Liver (tissue), 9 donors: Measurements from ENCODE around the gene RABGGTA. TPM values are rescaled to one million over a fixed set of nuclear protein-coding genes. Genes with fewer than 3 reads are reported as not detected.

Experiments
- DNase-seq: peaks from one replicate; pipeline ENCODE4 v3.0.0-alpha.2; 2017; ENCODE audit warnings: low spot score
- H3K27ac ChIP-seq, 2 donors: one replicate each; pipeline ENCODE4 v1.7.0; 2013; ENCODE audit warnings: inconsistent platforms in 2 of 2, low read length in 2 of 2, control low read depth in 1 of 2, low read depth in 1 of 2, mild to moderate bottlenecking in 1 of 2
- H3K27me3 ChIP-seq, 4 donors: one replicate each; pipeline versions ENCODE4 v1.6.1 to v1.7.0; 2013; ENCODE audit warnings: low read length in 3 of 4, inconsistent platforms in 1 of 4, mild to moderate bottlenecking in 1 of 4, moderate library complexity in 1 of 4; ENCODE audit not compliant: control insufficient read depth in 4 of 4, insufficient read depth in 4 of 4
- H3K36me3 ChIP-seq, 4 donors: one replicate each; pipeline versions ENCODE4 v1.6.1 to v1.7.0; 2013; ENCODE audit warnings: low read length in 3 of 4, mild to moderate bottlenecking in 3 of 4, low read depth in 1 of 4, moderate library complexity in 1 of 4; ENCODE audit not compliant: control insufficient read depth in 4 of 4, insufficient read depth in 3 of 4
- H3K4me1 ChIP-seq, 4 donors: one replicate each; pipeline versions ENCODE4 v1.6.1 to v1.7.0; 2013; ENCODE audit warnings: low read length in 3 of 4, mild to moderate bottlenecking in 3 of 4, moderate library complexity in 1 of 4; ENCODE audit not compliant: control insufficient read depth in 4 of 4, insufficient read depth in 4 of 4
- H3K4me3 ChIP-seq, 3 donors: one replicate each; pipeline versions ENCODE4 v1.6.1 to v1.7.0; 2013; ENCODE audit warnings: low read length in 3 of 3, control low read depth in 1 of 3, low read depth in 1 of 3, mild to moderate bottlenecking in 1 of 3
- H3K9ac ChIP-seq, 2 donors: one replicate each; pipeline ENCODE4 v1.7.0; 2013; ENCODE audit warnings: low read length in 2 of 2, mild to moderate bottlenecking in 2 of 2, moderate library complexity in 2 of 2, control low read depth in 1 of 2, low read depth in 1 of 2
- H3K9me3 ChIP-seq, 4 donors: one replicate each; pipeline versions ENCODE4 v1.6.1 to v1.7.0; 2013; ENCODE audit warnings: low read length in 3 of 4; ENCODE audit not compliant: control insufficient read depth in 4 of 4
- ATF3 ChIP-seq: IDR thresholded peaks from 2 replicates; pipeline ENCODE4 v1.6.1; 2016; ENCODE audit warnings: antibody characterized with exemption
- CTCF ChIP-seq: fragments of 150-350 bp; IDR thresholded peaks from 2 replicates; pipeline ENCODE4 v1.5.1; 2017; ENCODE audit warnings: improper control_type of control experiment, low read depth, low read length; ENCODE audit not compliant: missing input control
- FOXA1 ChIP-seq: IDR thresholded peaks from 2 replicates; pipeline ENCODE4 v1.6.1; 2016; ENCODE audit warnings: antibody characterized with exemption
- FOXA2 ChIP-seq: IDR thresholded peaks from 2 replicates; pipeline ENCODE4 v1.6.1; 2016; ENCODE audit warnings: antibody characterized with exemption
- GABPA ChIP-seq, 2 donors: IDR thresholded peaks in 1 of 2; conservative IDR thresholded peaks in 1 of 2; 2 replicates each; pipeline ENCODE4 v1.6.1; 2016; ENCODE audit warnings: antibody characterized with exemption in 2 of 2, mild to moderate bottlenecking in 1 of 2, moderate library complexity in 1 of 2
- HNF4A ChIP-seq, 2 donors: conservative IDR thresholded peaks; 2 replicates each; pipeline ENCODE4 v1.6.1; 2016; ENCODE audit warnings: antibody characterized with exemption in 2 of 2, mild to moderate bottlenecking in 2 of 2
- HNF4G ChIP-seq: IDR thresholded peaks from 2 replicates; pipeline ENCODE4 v1.6.1; 2016; ENCODE audit warnings: antibody characterized with exemption
- JUND ChIP-seq, 2 donors: IDR thresholded peaks; 2 replicates each; pipeline ENCODE4 v1.6.1; 2016; ENCODE audit warnings: antibody characterized with exemption in 2 of 2
- MAX ChIP-seq: IDR thresholded peaks from 2 replicates; pipeline ENCODE4 v1.6.1; 2016; ENCODE audit warnings: antibody characterized with exemption
- REST ChIP-seq: IDR thresholded peaks from 2 replicates; pipeline ENCODE4 v1.6.1; 2016; ENCODE audit warnings: antibody characterized with exemption, mild to moderate bottlenecking
- RXRA ChIP-seq, 2 donors: IDR thresholded peaks; 2 replicates each; pipeline ENCODE4 v1.6.1; 2017 to 2018; ENCODE audit warnings: antibody characterized with exemption in 2 of 2, mild to moderate bottlenecking in 1 of 2
- SP1 ChIP-seq: IDR thresholded peaks from 2 replicates; pipeline ENCODE4 v1.6.1; 2018; ENCODE audit warnings: antibody characterized with exemption, mild to moderate bottlenecking
- TAF1 ChIP-seq: conservative IDR thresholded peaks from 2 replicates; pipeline ENCODE4 v1.6.1; 2016; ENCODE audit warnings: antibody characterized with exemption, mild to moderate bottlenecking
- ZBTB33 ChIP-seq: IDR thresholded peaks from 2 replicates; pipeline ENCODE4 v1.6.1; 2016; ENCODE audit warnings: antibody characterized with exemption
- WGBS: extraction: QIAGEN DNeasy Blood & Tissue Kit; methylation state at CpG from one replicate; pipeline ENCODE4 v1.1.7; 2013; 5-methylcytosine and 5-hydroxymethylcytosine counted together
- polyA plus RNA-seq, 2 donors: library from polyadenylated mRNA; stranded (reverse) in 1 of 2; unstranded in 1 of 2; fragments of 200-250 nt in 1 of 2; fragments of >200 nt in 1 of 2; fragmentation: Nextera tagmentation in 1 of 2; extraction: Ambion mirVana in 1 of 2; gene quantifications; one replicate each; pipeline versions ENCODE4 v1.2.1 to v1.2.3, GENCODE V29; 2013 to 2015
- total RNA-seq, 2 donors: library from RNA; depleted of rRNA; stranded (reverse); fragments of >200 nt; gene quantifications; one replicate each; pipeline ENCODE4 v1.2.3, GENCODE V29; 2014
- donor health status: healthy.
- donor health status: healthy.
- donor health status: healthy.
- donor health status: healthy.
- donor health status: healthy.

RABGGTA gene
- total and polyA plus RNA-seq, 4 donors, result 7.5 to 19.7 (median 13.2) TPM

GRCh38 chr14:24238123-24238522, 33.3 kb downstream of the RABGGTA start:
- Histone ChIP-seq H3K9ac (no peak overlapping the region), H3K27me3 (no peaks in the 10 kb centered on the region), H3K27ac (no peak overlapping the region), H3K9me3 (no peaks in the 10 kb centered on the region), H3K4me3 (no peak overlapping the region), H3K36me3 (peaks cover 10 to 57% (median 47%) of the 10 kb centered on the region in 4 donors), H3K4me1 (peaks cover 8 to 49% (median 36%) of the 10 kb centered on the region in 4 donors)
- no peak for DNase-seq
- TF ChIP-seq FOXA2 (no peak), TAF1 (no peak), ATF3 (no peak), GABPA (IDR thresholded peaks at IDR 0.05 in 1 of 2, conservative IDR thresholded peaks at IDR 0.05 in 1 of 2) (no peak), MAX (no peak), ZBTB33 (no peak), REST (no peak), JUND (IDR thresholded peaks at IDR 0.05) (no peak), HNF4G (no peak), SP1 (no peak)
- 92% methylated on average over 5 of the region's 5 CpGs for WGBS

GRCh38 chr14:24237463-24237955, 33.9 kb downstream of the RABGGTA start:
- no peaks in the 10 kb centered on the region for H3K27me3 ChIP-seq
- H3K27ac ChIP-seq, result no peak overlapping the region
- H3K4me1 ChIP-seq, result peaks cover 8 to 48% (median 38%) of the 10 kb centered on the region in 4 donors
- TF ChIP-seq CTCF (no peak), FOXA1 (no peak), HNF4A (conservative IDR thresholded peaks at IDR 0.05) (no peak), HNF4G (no peak), JUND (IDR thresholded peaks at IDR 0.05) (no peak), RXRA (IDR thresholded peaks at IDR 0.05) (no peak), ATF3 (no peak), REST (no peak), ZBTB33 (no peak)
- DNase-seq, result no peak
- H3K36me3 ChIP-seq, result peaks cover 10 to 57% (median 47%) of the 10 kb centered on the region in 4 donors
- H3K4me3 ChIP-seq, result no peak overlapping the region
- WGBS, result 95% methylated on average over 2 of the region's 2 CpGs
- H3K9me3 ChIP-seq, result no peaks in the 10 kb centered on the region
- H3K9ac ChIP-seq, result no peak overlapping the region
